ENCODE data around the gene FMO2. TPM values are rescaled to one million over a fixed set of nuclear protein-coding genes. Genes with fewer than 3 reads are reported as not detected.

Gene FMO2
- total and polyA plus RNA-seq, 4 donors, result 157 to 232 (median 198) TPM

- 83 to 90% methylated on average over 5 of the region's 5 CpGs for WGBS, 2 donors
- Histone ChIP-seq H3K4me3 (ENCODE audit: low read length in 2 of 2) (no peak overlapping the region), H3K27ac (ENCODE audit: low read depth in 1 of 2, low read length in 2 of 2) (no peak overlapping the region), H3K36me3 (ENCODE audit: control insufficient read depth in 1 of 2, insufficient read depth in 2 of 2, low read length in 1 of 2) (no peaks in the 10 kb centered on the region), H3K9me3 (ENCODE audit: control insufficient read depth, low read length) (no peaks in the 10 kb centered on the region), H3K27me3 (ENCODE audit: control insufficient read depth in 1 of 2, insufficient read depth in 2 of 2, low read length in 1 of 2) (no peaks in the 10 kb centered on the region), H3K4me1 (ENCODE audit: control insufficient read depth in 1 of 2, insufficient read depth in 2 of 2, low read length in 2 of 2) (peaks cover 2% of the 10 kb centered on the region in 2 donors)
- no peak for ATAC-seq (ENCODE audit: low FRiP score)
- no peak for DNase-seq
- intact Hi-C loops (cut with DNase I), result no loop called here
Observed at GRCh38 chr1:171179318-171180227, 5.5 kb upstream of the FMO2 start.

GRCh38 chr1:171180670-171181069 is 4.4 kb upstream of the FMO2 start:
- H3K36me3 ChIP-seq (ENCODE audit: control insufficient read depth in 1 of 2, insufficient read depth in 2 of 2, low read length in 1 of 2), result no peaks in the 10 kb centered on the region
- no peak overlapping the region for H3K4me3 ChIP-seq (ENCODE audit: low read length in 2 of 2)
- H3K27me3 ChIP-seq (ENCODE audit: control insufficient read depth in 1 of 2, insufficient read depth in 2 of 2, low read length in 1 of 2), result no peaks in the 10 kb centered on the region
- H3K4me1 ChIP-seq (ENCODE audit: control insufficient read depth in 1 of 2, insufficient read depth in 2 of 2, low read length in 2 of 2), result peaks cover 2% of the 10 kb centered on the region in 2 donors
- H3K9me3 ChIP-seq (ENCODE audit: control insufficient read depth, low read length), result no peaks in the 10 kb centered on the region
- ATAC-seq (ENCODE audit: low FRiP score), result no peak
- 90 to 96% methylated on average over 2 of the region's 2 CpGs for whole genome bisulfite sequencing, 2 donors
- DNase-seq, result no peak
- no peak overlapping the region for H3K27ac ChIP-seq (ENCODE audit: low read depth in 1 of 2, low read length in 2 of 2)
- intact Hi-C loops (cut with DNase I), result no loop called here

GRCh38 chr1:171188388-171189266 is 3.5 kb downstream of the FMO2 start:
- Histone ChIP-seq H3K27ac (ENCODE audit: low read depth in 1 of 2, low read length in 2 of 2) (no peak overlapping the region), H3K36me3 (ENCODE audit: control insufficient read depth in 1 of 2, insufficient read depth in 2 of 2, low read length in 1 of 2) (peaks cover 0 to 2% of the 10 kb centered on the region in 2 donors), H3K4me3 (ENCODE audit: low read length in 2 of 2) (peak overlapping the region; percentile 42 to 94), H3K9me3 (ENCODE audit: control insufficient read depth, low read length) (no peaks in the 10 kb centered on the region), H3K27me3 (ENCODE audit: control insufficient read depth in 1 of 2, insufficient read depth in 2 of 2, low read length in 1 of 2) (no peaks in the 10 kb centered on the region), H3K4me1 (ENCODE audit: control insufficient read depth in 1 of 2, insufficient read depth in 2 of 2, low read length in 2 of 2) (peaks cover 2 to 4% of the 10 kb centered on the region in 2 donors)
- intact Hi-C loops (cut with DNase I), result loop anchor here (2.0 to 5.0 kb wide), 3 partner anchors 46 to 106 kb away; no protein-coding TSS in a partner anchor
- 45 to 56% methylated on average over 11 of the region's 11 CpGs for WGBS, 2 donors
- DNase-seq (no peak), ATAC-seq (ENCODE audit: low FRiP score) (peak; percentile 64)

GRCh38 chr1:171191992-171192391 is 6.9 kb downstream of the FMO2 start:
- H3K9me3 ChIP-seq (ENCODE audit: control insufficient read depth, low read length), result no peaks in the 10 kb centered on the region
- DNase-seq, result no peak
- no peak for ATAC-seq (ENCODE audit: low FRiP score)
- WGBS, 2 donors, result 7 to 11% methylated on average over 1 of the region's 1 CpG
- H3K27ac ChIP-seq (ENCODE audit: low read depth in 1 of 2, low read length in 2 of 2), result no peak overlapping the region
- no peaks in the 10 kb centered on the region for H3K27me3 ChIP-seq (ENCODE audit: control insufficient read depth in 1 of 2, insufficient read depth in 2 of 2, low read length in 1 of 2)
- peaks cover 2 to 3% of the 10 kb centered on the region in 2 donors for H3K4me1 ChIP-seq (ENCODE audit: control insufficient read depth in 1 of 2, insufficient read depth in 2 of 2, low read length in 2 of 2)
- H3K4me3 ChIP-seq (ENCODE audit: low read length in 2 of 2), result no peak overlapping the region
- intact Hi-C loops (cut with DNase I), result no loop called here
- H3K36me3 ChIP-seq (ENCODE audit: control insufficient read depth in 1 of 2, insufficient read depth in 2 of 2, low read length in 1 of 2), result peaks cover 0 to 6% of the 10 kb centered on the region in 2 donors

- DNase-seq (no peak), ATAC-seq (ENCODE audit: low FRiP score) (no peak)
- Histone ChIP-seq H3K9me3 (ENCODE audit: control insufficient read depth, low read length) (no peaks in the 10 kb centered on the region), H3K27ac (ENCODE audit: low read depth in 1 of 2, low read length in 2 of 2) (no peak overlapping the region), H3K4me1 (ENCODE audit: control insufficient read depth in 1 of 2, insufficient read depth in 2 of 2, low read length in 2 of 2) (peaks cover 0 to 2% of the 10 kb centered on the region in 2 donors), H3K27me3 (ENCODE audit: control insufficient read depth in 1 of 2, insufficient read depth in 2 of 2, low read length in 1 of 2) (no peaks in the 10 kb centered on the region), H3K4me3 (ENCODE audit: low read length in 2 of 2) (no peak overlapping the region), H3K36me3 (ENCODE audit: control insufficient read depth in 1 of 2, insufficient read depth in 2 of 2, low read length in 1 of 2) (peaks cover 2 to 22% of the 10 kb centered on the region in 2 donors)
- WGBS, 2 donors, result 60% methylated on average over 3 of the region's 3 CpGs
- intact Hi-C loops (cut with DNase I), result no loop called here
Observed at GRCh38 chr1:171195767-171196166, 10.7 kb downstream of the FMO2 start.

GRCh38 chr1:171196351-171196750 is 11.3 kb downstream of the FMO2 start:
- no peak overlapping the region for H3K4me3 ChIP-seq (ENCODE audit: low read length in 2 of 2)
- peaks cover 4 to 25% of the 10 kb centered on the region in 2 donors for H3K36me3 ChIP-seq (ENCODE audit: control insufficient read depth in 1 of 2, insufficient read depth in 2 of 2, low read length in 1 of 2)
- intact Hi-C loops (cut with DNase I), result no loop called here
- ATAC-seq (ENCODE audit: low FRiP score), result no peak
- H3K27ac ChIP-seq (ENCODE audit: low read depth in 1 of 2, low read length in 2 of 2), result no peak overlapping the region
- DNase-seq, result no peak
- peaks cover 0 to 2% of the 10 kb centered on the region in 2 donors for H3K4me1 ChIP-seq (ENCODE audit: control insufficient read depth in 1 of 2, insufficient read depth in 2 of 2, low read length in 2 of 2)
- WGBS, 2 donors, result 70 to 74% methylated on average over 3 of the region's 3 CpGs
- H3K9me3 ChIP-seq (ENCODE audit: control insufficient read depth, low read length), result no peaks in the 10 kb centered on the region
- no peaks in the 10 kb centered on the region for H3K27me3 ChIP-seq (ENCODE audit: control insufficient read depth in 1 of 2, insufficient read depth in 2 of 2, low read length in 1 of 2)

- intact Hi-C loops (cut with DNase I), result no loop called here
- no peaks in the 10 kb centered on the region for H3K9me3 ChIP-seq (ENCODE audit: control insufficient read depth, low read length)
- WGBS, 2 donors, result 93 to 95% methylated on average over 3 of the region's 3 CpGs
- ATAC-seq (ENCODE audit: low FRiP score), result no peak
- no peak for DNase-seq
- H3K4me1 ChIP-seq (ENCODE audit: control insufficient read depth in 1 of 2, insufficient read depth in 2 of 2, low read length in 2 of 2), result peaks cover 0 to under 1% of the 10 kb centered on the region in 2 donors
- H3K27ac ChIP-seq (ENCODE audit: low read depth in 1 of 2, low read length in 2 of 2), result no peak overlapping the region
- H3K4me3 ChIP-seq (ENCODE audit: low read length in 2 of 2), result no peak overlapping the region
- H3K36me3 ChIP-seq (ENCODE audit: control insufficient read depth in 1 of 2, insufficient read depth in 2 of 2, low read length in 1 of 2), result peaks cover 8 to 29% of the 10 kb centered on the region in 2 donors
- H3K27me3 ChIP-seq (ENCODE audit: control insufficient read depth in 1 of 2, insufficient read depth in 2 of 2, low read length in 1 of 2), result no peaks in the 10 kb centered on the region
Observed at GRCh38 chr1:171198081-171198480, 13.0 kb downstream of the FMO2 start.

- Histone ChIP-seq H3K4me3 (ENCODE audit: low read length in 2 of 2) (no peak overlapping the region), H3K27me3 (ENCODE audit: control insufficient read depth in 1 of 2, insufficient read depth in 2 of 2, low read length in 1 of 2) (no peaks in the 10 kb centered on the region), H3K27ac (ENCODE audit: low read depth in 1 of 2, low read length in 2 of 2) (no peak overlapping the region), H3K4me1 (ENCODE audit: control insufficient read depth in 1 of 2, insufficient read depth in 2 of 2, low read length in 2 of 2) (no peaks in the 10 kb centered on the region), H3K36me3 (ENCODE audit: control insufficient read depth in 1 of 2, insufficient read depth in 2 of 2, low read length in 1 of 2) (peaks cover 8 to 34% of the 10 kb centered on the region in 2 donors), H3K9me3 (ENCODE audit: control insufficient read depth, low read length) (no peaks in the 10 kb centered on the region)
- ATAC-seq (ENCODE audit: low FRiP score) (no peak), DNase-seq (no peak)
- 67 to 75% methylated on average over 5 of the region's 5 CpGs for WGBS, 2 donors
- intact Hi-C loops (cut with DNase I), result no loop called here
Observed at GRCh38 chr1:171204296-171204695, 19.2 kb downstream of the FMO2 start.

Measured in aorta (tissue), 5 donors.